SK-N-SH treated with all-trans-retinoic acid at 6 μM for 48 hours (cell line): ENCODE measurements around the gene PROCA1.

Experiments used
- ARNTL ChIP-seq: fragments of 450-650 bp; formaldehyde crosslinking; IDR thresholded peaks from 2 replicates; pipeline ENCODE4 v1.5.0; 2020; ENCODE audit warnings: low read depth, mild to moderate bottlenecking, moderate library complexity, borderline replicate concordance
- BACH2 ChIP-seq: fragments of 250-450 bp; sonication (Bioruptor Pico); IDR thresholded peaks from 2 replicates; pipeline ENCODE4 v1.9.0; 2021; ENCODE audit warnings: mild to moderate bottlenecking, borderline replicate concordance
- CREB5 ChIP-seq: fragments of 250-450 bp; sonication (Bioruptor Pico); IDR thresholded peaks from 2 replicates; pipeline ENCODE4 v1.5.1; 2020; ENCODE audit warnings: low read depth, mild to moderate bottlenecking, moderate library complexity
- CSDC2 ChIP-seq: fragments of 250-450 bp; sonication (Bioruptor Pico); IDR thresholded peaks from 2 replicates; pipeline ENCODE4 v1.5.0; 2020; ENCODE audit warnings: mild to moderate bottlenecking, moderate library complexity
- ESRRG ChIP-seq: fragments of 250-450 bp; sonication (Bioruptor Pico); IDR thresholded peaks from 2 replicates; pipeline ENCODE4 v1.6.1; 2021; ENCODE audit warnings: mild to moderate bottlenecking
- OSR1 ChIP-seq: fragments of 250-450 bp; sonication (Bioruptor Pico); IDR thresholded peaks from 2 replicates; pipeline ENCODE4 v1.8.0; 2022; ENCODE audit warnings: moderate library complexity, mild to moderate bottlenecking, inconsistent platforms
- PATZ1 ChIP-seq: fragments of 250-450 bp; sonication (Bioruptor Pico); IDR thresholded peaks from 2 replicates; pipeline ENCODE4 v1.8.0; 2020; ENCODE audit warnings: mild to moderate bottlenecking, moderate library complexity, borderline replicate concordance
- RARB ChIP-seq: fragments of 250-450 bp; sonication (Bioruptor Pico); IDR thresholded peaks from 2 replicates; pipeline ENCODE4 v1.8.0; 2021; ENCODE audit warnings: mild to moderate bottlenecking, moderate library complexity
- TOX ChIP-seq: fragments of 250-450 bp; sonication (Bioruptor Pico); IDR thresholded peaks from 2 replicates; pipeline ENCODE4 v1.8.0; 2021; ENCODE audit warnings: mild to moderate bottlenecking, moderate library complexity, borderline replicate concordance
- TSHZ2 ChIP-seq: fragments of 250-450 bp; sonication (Bioruptor Pico); IDR thresholded peaks from 2 replicates; pipeline ENCODE4 v1.5.0; 2020; ENCODE audit warnings: mild to moderate bottlenecking, moderate library complexity
- ZC3H10 ChIP-seq: fragments of 250-450 bp; sonication (Bioruptor Pico); IDR thresholded peaks from 2 replicates; pipeline ENCODE4 v1.5.1; 2021; ENCODE audit warnings: mild to moderate bottlenecking, moderate library complexity
- ZFP3 ChIP-seq: fragments of 250-450 bp; sonication (Bioruptor Pico); IDR thresholded peaks from 2 replicates; pipeline ENCODE4 v1.5.0; 2020; ENCODE audit warnings: mild to moderate bottlenecking, moderate library complexity
- ZFP30 ChIP-seq: fragments of 450-650 bp; formaldehyde crosslinking; IDR thresholded peaks from 2 replicates; pipeline ENCODE4 v1.5.0; 2022; ENCODE audit warnings: mild to moderate bottlenecking, moderate library complexity

GRCh38 chr17:28729950-28730330 is 18.3 kb upstream of the PROCA1 start:
- TF ChIP-seq BACH2 (no peak), OSR1 (no peak), ESRRG (CRISPR knock-in tag) (no peak), CREB5 (CRISPR knock-in tag) (no peak), PATZ1 (CRISPR knock-in tag) (no peak), ZFP30 (CRISPR knock-in tag) (no peak), TOX (CRISPR knock-in tag) (no peak), RARB (CRISPR knock-in tag) (no peak), ZFP3 (CRISPR knock-in tag) (no peak), ARNTL (CRISPR knock-in tag) (no peak), ZC3H10 (CRISPR knock-in tag) (no peak), CSDC2 (CRISPR knock-in tag) (no peak), TSHZ2 (CRISPR knock-in tag) (no peak)
